Measurements from ENCODE around the gene VARS1. TPM values are rescaled to one million over a fixed set of nuclear protein-coding genes. Genes with fewer than 3 reads are reported as not detected.
A peak's percentile ranks its signal among the peaks of the same experiment; 100 is the strongest.
"Not testable (repeated sequence)": the region's sequence is repeated elsewhere in the genome, so short reads cannot be mapped to it uniquely, and the experiment has no call there.

VARS1 gene
- total RNA-seq, 2 experiments from 2014 or later, result 68.2 to 75.3 TPM

DNA sequence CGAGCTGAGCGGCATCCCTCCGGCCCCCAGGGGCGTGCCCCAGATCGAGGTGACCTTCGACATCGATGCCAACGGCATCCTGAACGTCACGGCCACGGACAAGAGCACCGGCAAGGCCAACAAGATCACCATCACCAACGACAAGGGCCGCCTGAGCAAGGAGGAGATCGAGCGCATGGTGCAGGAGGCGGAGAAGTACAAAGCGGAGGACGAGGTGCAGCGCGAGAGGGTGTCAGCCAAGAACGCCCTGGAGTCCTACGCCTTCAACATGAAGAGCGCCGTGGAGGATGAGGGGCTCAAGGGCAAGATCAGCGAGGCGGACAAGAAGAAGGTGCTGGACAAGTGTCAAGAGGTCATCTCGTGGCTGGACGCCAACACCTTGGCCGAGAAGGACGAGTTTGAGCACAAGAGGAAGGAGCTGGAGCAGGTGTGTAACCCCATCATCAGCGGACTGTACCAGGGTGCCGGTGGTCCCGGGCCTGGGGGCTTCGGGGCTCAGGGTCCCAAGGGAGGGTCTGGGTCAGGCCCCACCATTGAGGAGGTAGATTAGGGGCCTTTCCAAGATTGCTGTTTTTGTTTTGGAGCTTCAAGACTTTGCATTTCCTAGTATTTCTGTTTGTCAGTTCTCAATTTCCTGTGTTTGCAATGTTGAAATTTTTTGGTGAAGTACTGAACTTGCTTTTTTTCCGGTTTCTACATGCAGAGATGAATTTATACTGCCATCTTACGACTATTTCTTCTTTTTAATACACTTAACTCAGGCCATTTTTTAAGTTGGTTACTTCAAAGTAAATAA, 21.8 kb upstream of the VARS1 start:
- H3K9me3 Mint-ChIP-seq, H3K36me3 Mint-ChIP-seq, H3K27me3 Mint-ChIP-seq: not testable (repeated sequence)
- peak overlapping the region; percentile 91 for H3K4me3 Mint-ChIP-seq
- DNase-seq (peak; percentile 63), ATAC-seq (ENCODE audit: low read depth) (peak; percentile 37)
- POLR2A ChIA-PET, result interaction anchor here (0.6 to 2.0 kb wide), 10 partner anchors 9 to 156 kb away, joined by 3 to 8 read pairs (median 4); partner anchors contain the start of genes C6orf47, CLIC1, DDAH2 and HSPA1B
- H3K27ac Mint-ChIP-seq, result peak overlapping the region; percentile 91
- peaks cover 25% of the 10 kb centered on the region for H3K4me1 Mint-ChIP-seq

GRCh38 chr6:31815025-31815838, 19.7 kb upstream of the VARS1 start, which contains the start of the genes HSPA1A and HSPA1L:
Gene HSPA1A, plus strand, starts transcription at chr6:31815543. Its CDS starts 214 bp downstream, at chr6:31815757.
Gene HSPA1L, minus strand, starts transcription at chr6:31815283. Its CDS starts 3,311 bp downstream, at chr6:31811972.
- Mint-ChIP-seq H3K27me3 (no peaks in the 10 kb centered on the region), H3K27ac (peak within 1 kb of the TSS; percentile 87), H3K9me3 (no peaks in the 10 kb centered on the region), H3K4me1 (peaks cover 19% of the 10 kb centered on the region), H3K36me3 (peaks cover 7% of the 10 kb centered on the region), H3K4me3 (peak within 1 kb of the TSS; percentile 94)
- DNase-seq (peak; percentile 74), ATAC-seq (ENCODE audit: low read depth) (peak; percentile 40)
- POLR2A ChIA-PET, result interaction anchor here (0.6 to 3.3 kb wide), 14 partner anchors 9 to 1031 kb away, joined by 3 to 33 read pairs (median 3); partner anchors contain the start of genes ABHD16A, CLIC1, FKBPL and HSPA1B

- Mint-ChIP-seq H3K36me3 (peaks cover 8% of the 10 kb centered on the region), H3K4me3 (peak overlapping the region; percentile 94), H3K9me3 (no peaks in the 10 kb centered on the region), H3K27ac (peak overlapping the region; percentile 87), H3K27me3 (no peaks in the 10 kb centered on the region), H3K4me1 (peaks cover 15% of the 10 kb centered on the region)
- DNase-seq (peak; percentile 62), ATAC-seq (ENCODE audit: low read depth) (peak; percentile 49)
- POLR2A ChIA-PET, result interaction anchor here (0.8 to 3.3 kb wide), 13 partner anchors 8 to 1032 kb away, joined by 3 to 33 read pairs (median 6); partner anchors contain the start of genes ABHD16A, CLIC1, HSPA1B and LSM2
Observed at GRCh38 chr6:31814677-31815024, 19.1 kb upstream of the VARS1 start.

GRCh38 chr6:31813465-31813849, 17.9 kb upstream of the VARS1 start:
- DNase-seq (no peak), ATAC-seq (ENCODE audit: low read depth) (no peak)
- peaks cover 15% of the 10 kb centered on the region for H3K4me1 Mint-ChIP-seq
- no peaks in the 10 kb centered on the region for H3K9me3 Mint-ChIP-seq
- no peak overlapping the region for H3K27ac Mint-ChIP-seq
- H3K4me3 Mint-ChIP-seq, result peak overlapping the region; percentile 81
- POLR2A ChIA-PET, result interaction anchor here (1.1 to 3.3 kb wide), 4 partner anchors 9 to 75 kb away, joined by 4 to 33 read pairs (median 7); partner anchors contain the start of genes CLIC1, MSH5 and VARS1
- H3K27me3 Mint-ChIP-seq, result no peaks in the 10 kb centered on the region
- H3K36me3 Mint-ChIP-seq, result peaks cover 11% of the 10 kb centered on the region

GRCh38 chr6:31811645-31812044, 16.1 kb upstream of the VARS1 start:
- H3K27me3 Mint-ChIP-seq, result no peaks in the 10 kb centered on the region
- no peak for DNase-seq
- peaks cover 12% of the 10 kb centered on the region for H3K4me1 Mint-ChIP-seq
- H3K4me3 Mint-ChIP-seq, result no peak overlapping the region
- POLR2A ChIA-PET, result interaction anchor here (0.7 kb wide), 1 partner anchor 16 kb away, joined by 3 read pairs; the partner anchor contains the start of gene VARS1
- peaks cover 13% of the 10 kb centered on the region for H3K36me3 Mint-ChIP-seq
- H3K27ac Mint-ChIP-seq, result no peak overlapping the region
- no peaks in the 10 kb centered on the region for H3K9me3 Mint-ChIP-seq
- ATAC-seq (ENCODE audit: low read depth), result no peak

- not testable (repeated sequence) for H3K27me3 Mint-ChIP-seq; H3K4me3 Mint-ChIP-seq; H3K27ac Mint-ChIP-seq; DNase-seq; ATAC-seq (ENCODE audit: low read depth); H3K9me3 Mint-ChIP-seq
- H3K4me1 Mint-ChIP-seq, result peaks cover 18% of the 10 kb centered on the region
- H3K36me3 Mint-ChIP-seq, result peaks cover 13% of the 10 kb centered on the region
- POLR2A ChIA-PET, result interaction anchor here (0.8 to 4.0 kb wide), 2 partner anchors 11 kb away, joined by 8 to 66 read pairs; partner anchors contain the start of gene VARS1
Observed at GRCh38 chr6:31808599-31808998, 13.0 kb upstream of the VARS1 start.

- ATAC-seq (ENCODE audit: low read depth), result peak; percentile 96
- DNase-seq, result peak; percentile 98
- peaks cover 20% of the 10 kb centered on the region for H3K4me1 Mint-ChIP-seq
- POLR2A ChIA-PET, result interaction anchor here (0.6 to 4.0 kb wide), 32 partner anchors 8 to 1165 kb away, joined by 3 to 66 read pairs (median 4); partner anchors contain the start of genes ABHD16A, C6orf47, CLIC1 and DDAH2
- peaks cover 20% of the 10 kb centered on the region for H3K36me3 Mint-ChIP-seq
- H3K9me3 Mint-ChIP-seq, result no peaks in the 10 kb centered on the region
- peak within 1 kb of the TSS; percentile 94 for H3K27ac Mint-ChIP-seq
- peak within 1 kb of the TSS; percentile 99 for H3K4me3 Mint-ChIP-seq
- H3K27me3 Mint-ChIP-seq, result no peaks in the 10 kb centered on the region
Observed at GRCh38 chr6:31806470-31807272, 11.1 kb upstream of the VARS1 start, which contains the start of gene LSM2. Gene LSM2, minus strand, starts transcription at chr6:31806966. Its CDS starts 209 bp downstream, at chr6:31806757.

DNA sequence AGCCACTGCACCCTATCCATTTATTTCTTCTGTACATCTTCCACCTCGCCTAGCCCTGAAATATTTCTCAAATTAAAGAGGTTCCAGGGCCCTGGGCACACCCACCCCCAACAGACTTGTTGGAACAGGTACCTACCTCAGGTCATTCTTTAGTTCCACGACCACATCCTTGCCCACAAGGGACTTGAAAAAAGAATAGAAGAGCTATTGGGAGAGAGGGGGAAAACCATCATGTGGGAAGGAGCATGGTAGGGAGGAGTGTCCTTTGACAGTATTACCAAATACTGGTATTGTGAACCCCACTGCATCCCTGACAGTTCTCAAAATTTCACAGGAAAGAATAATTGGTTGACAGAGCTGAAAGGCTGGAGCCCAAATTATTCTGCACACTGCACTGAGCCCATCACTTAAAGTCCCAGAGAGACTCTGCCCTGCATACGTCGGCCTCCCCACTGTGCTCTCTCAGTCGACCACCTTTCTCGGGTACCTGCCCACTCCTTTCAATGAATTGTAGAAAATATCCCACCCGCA, 10.5 kb upstream of the VARS1 start:
- ATAC-seq (ENCODE audit: low read depth), result peak; percentile 23
- H3K27me3 Mint-ChIP-seq, result no peaks in the 10 kb centered on the region

GRCh38 chr6:31801031-31801927, 5.7 kb upstream of the VARS1 start:
- not testable (repeated sequence) for ATAC-seq (ENCODE audit: low read depth); DNase-seq; H3K27me3 Mint-ChIP-seq; H3K9me3 Mint-ChIP-seq; H3K4me3 Mint-ChIP-seq
- POLR2A ChIA-PET, result interaction anchor here (0.7 kb wide), 1 partner anchor 171 kb away, joined by 4 read pairs; no protein-coding TSS in a partner anchor
- H3K27ac Mint-ChIP-seq, result peak overlapping the region; percentile 42
- peaks cover 34% of the 10 kb centered on the region for H3K4me1 Mint-ChIP-seq
- H3K36me3 Mint-ChIP-seq, result peaks cover 16% of the 10 kb centered on the region

More for the DNA sequence above, 10.5 kb upstream of the VARS1 start:
- H3K4me1 Mint-ChIP-seq, result peaks cover 23% of the 10 kb centered on the region
- peak overlapping the region; percentile 94 for H3K27ac Mint-ChIP-seq
- POLR2A ChIA-PET, result interaction anchor here (0.8 to 4.0 kb wide), 19 partner anchors 9 to 213 kb away, joined by 3 to 66 read pairs (median 5); partner anchors contain the start of genes ABHD16A, C6orf47, CLIC1 and DDAH2
- H3K4me3 Mint-ChIP-seq, result peak overlapping the region; percentile 99
- no peaks in the 10 kb centered on the region for H3K9me3 Mint-ChIP-seq
- H3K36me3 Mint-ChIP-seq, result peaks cover 21% of the 10 kb centered on the region
- DNase-seq, result no peak

DNA sequence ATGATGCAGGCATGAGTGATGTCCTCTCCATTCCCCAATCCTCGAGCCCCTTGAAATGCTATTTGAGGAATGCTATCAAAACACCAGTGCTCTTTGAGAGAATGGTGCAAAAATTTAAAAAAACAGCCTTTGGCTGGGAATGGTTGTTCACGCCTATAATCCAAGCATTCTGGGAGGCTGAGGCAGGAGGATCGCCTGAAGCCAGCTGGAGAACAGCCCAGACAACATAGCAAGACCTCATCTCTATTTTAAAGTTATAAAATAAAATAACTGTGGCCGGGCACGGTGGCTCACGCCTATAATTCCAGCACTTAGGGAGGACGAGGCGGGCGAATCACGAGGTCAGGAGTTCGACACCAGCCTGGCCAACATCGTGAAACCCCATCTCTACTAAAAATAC, 4.2 kb upstream of the VARS1 start:
- POLR2A ChIA-PET, result interaction anchor here (0.9 to 6.1 kb wide), 3 partner anchors 7 to 61 kb away, joined by 4 to 66 read pairs (median 10); partner anchors contain the start of gene LSM2
- Mint-ChIP-seq H3K9me3 (no peaks in the 10 kb centered on the region), H3K4me1 (peaks cover 26% of the 10 kb centered on the region), H3K4me3 (no peak overlapping the region), H3K27ac (no peak overlapping the region), H3K27me3 (no peaks in the 10 kb centered on the region), H3K36me3 (peaks cover 16% of the 10 kb centered on the region)
- DNase-seq, result no peak
- ATAC-seq (ENCODE audit: low read depth), result no peak

DNA sequence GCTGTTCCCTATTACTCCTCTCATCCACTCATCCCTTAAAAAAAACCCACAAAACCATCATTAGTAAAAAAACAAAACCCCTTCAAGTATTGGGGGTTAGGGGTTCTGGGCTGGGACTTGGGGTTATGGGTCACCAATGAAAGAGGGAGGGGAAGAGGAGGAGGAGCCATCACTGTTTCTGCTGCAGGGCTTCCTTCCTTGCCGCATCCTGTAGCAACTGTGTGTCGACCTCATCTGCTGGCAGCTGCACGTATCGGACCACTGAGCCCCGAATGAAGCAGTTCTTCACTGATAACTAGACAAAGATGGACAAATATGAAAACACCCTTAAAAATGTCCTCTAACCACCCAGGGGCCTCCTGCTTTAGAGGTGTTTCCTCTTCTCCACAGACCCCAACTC, 2.0 kb upstream of the VARS1 start:
- Mint-ChIP-seq H3K27ac (peak overlapping the region; percentile 94), H3K27me3 (no peaks in the 10 kb centered on the region), H3K4me3 (peak overlapping the region; percentile 76), H3K4me1 (peaks cover 30% of the 10 kb centered on the region), H3K9me3 (no peaks in the 10 kb centered on the region), H3K36me3 (peaks cover 11% of the 10 kb centered on the region)
- POLR2A ChIA-PET, result interaction anchor here (0.6 to 6.1 kb wide), 7 partner anchors 9 to 145 kb away, joined by 3 to 66 read pairs (median 6); partner anchors contain the start of genes BAG6, HSPA1A, HSPA1L and LSM2
- DNase-seq (no peak), ATAC-seq (ENCODE audit: low read depth) (peak; percentile 62)

All from activated naive CD8-positive, alpha-beta T cell treated with anti-CD3 and anti-CD28 coated beads, Interleukin-2, amount 10 ng/mL, durations not matched to agents 7 days and 5 days (primary cell).